ENCODE measurements around the gene ZIC2. TPM values are rescaled to one million over a fixed set of nuclear protein-coding genes. Genes with fewer than 3 reads are reported as not detected.

ZIC2 gene
- total and polyA plus RNA-seq, 12 donors: not detected

DNA sequence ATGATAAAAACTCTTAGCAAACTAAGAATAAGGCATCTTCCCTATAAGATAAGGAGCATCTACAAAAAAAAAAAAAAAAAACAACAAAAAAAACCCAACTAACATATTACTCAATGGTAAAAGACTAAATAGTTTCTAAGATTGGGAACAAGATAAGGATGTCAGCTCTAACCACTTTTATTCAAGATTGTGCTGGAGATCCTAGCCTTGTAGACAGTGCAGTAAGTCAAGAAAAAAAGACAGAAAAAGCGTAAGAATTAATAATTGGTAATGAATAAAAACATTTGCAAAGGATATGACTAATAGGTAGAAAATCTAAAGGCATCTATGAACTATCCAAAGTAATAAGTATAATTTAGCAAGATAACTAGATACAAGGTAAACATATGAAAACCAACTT lies 33.0 kb downstream of the ZIC2 start:
- Histone ChIP-seq H3K27ac (no peak overlapping the region), H3K4me3 (no peak overlapping the region), H3K27me3 (peaks cover 0 to 54% (median 24%) of the 10 kb centered on the region in 7 donors), H3K36me3 (no peaks in the 10 kb centered on the region), H3K9me3 (no peaks in the 10 kb centered on the region), H3K4me1 (no peaks in the 10 kb centered on the region)
- WGBS, 2 donors: 91 to 92% methylated on average over 1 of the region's 1 CpG
- no peak for DNase-seq
- TF ChIP-seq, protein P1, sequence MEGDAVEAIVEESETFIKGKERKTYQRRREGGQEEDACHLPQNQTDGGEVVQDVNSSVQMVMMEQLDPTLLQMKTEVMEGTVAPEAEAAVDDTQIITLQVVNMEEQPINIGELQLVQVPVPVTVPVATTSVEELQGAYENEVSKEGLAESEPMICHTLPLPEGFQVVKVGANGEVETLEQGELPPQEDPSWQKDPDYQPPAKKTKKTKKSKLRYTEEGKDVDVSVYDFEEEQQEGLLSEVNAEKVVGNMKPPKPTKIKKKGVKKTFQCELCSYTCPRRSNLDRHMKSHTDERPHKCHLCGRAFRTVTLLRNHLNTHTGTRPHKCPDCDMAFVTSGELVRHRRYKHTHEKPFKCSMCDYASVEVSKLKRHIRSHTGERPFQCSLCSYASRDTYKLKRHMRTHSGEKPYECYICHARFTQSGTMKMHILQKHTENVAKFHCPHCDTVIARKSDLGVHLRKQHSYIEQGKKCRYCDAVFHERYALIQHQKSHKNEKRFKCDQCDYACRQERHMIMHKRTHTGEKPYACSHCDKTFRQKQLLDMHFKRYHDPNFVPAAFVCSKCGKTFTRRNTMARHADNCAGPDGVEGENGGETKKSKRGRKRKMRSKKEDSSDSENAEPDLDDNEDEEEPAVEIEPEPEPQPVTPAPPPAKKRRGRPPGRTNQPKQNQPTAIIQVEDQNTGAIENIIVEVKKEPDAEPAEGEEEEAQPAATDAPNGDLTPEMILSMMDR (IDR thresholded peaks at IDR 0.05): no peak
- ATAC-seq: no peak
- intact Hi-C loops (cut with DNase I): no loop called here

DNA sequence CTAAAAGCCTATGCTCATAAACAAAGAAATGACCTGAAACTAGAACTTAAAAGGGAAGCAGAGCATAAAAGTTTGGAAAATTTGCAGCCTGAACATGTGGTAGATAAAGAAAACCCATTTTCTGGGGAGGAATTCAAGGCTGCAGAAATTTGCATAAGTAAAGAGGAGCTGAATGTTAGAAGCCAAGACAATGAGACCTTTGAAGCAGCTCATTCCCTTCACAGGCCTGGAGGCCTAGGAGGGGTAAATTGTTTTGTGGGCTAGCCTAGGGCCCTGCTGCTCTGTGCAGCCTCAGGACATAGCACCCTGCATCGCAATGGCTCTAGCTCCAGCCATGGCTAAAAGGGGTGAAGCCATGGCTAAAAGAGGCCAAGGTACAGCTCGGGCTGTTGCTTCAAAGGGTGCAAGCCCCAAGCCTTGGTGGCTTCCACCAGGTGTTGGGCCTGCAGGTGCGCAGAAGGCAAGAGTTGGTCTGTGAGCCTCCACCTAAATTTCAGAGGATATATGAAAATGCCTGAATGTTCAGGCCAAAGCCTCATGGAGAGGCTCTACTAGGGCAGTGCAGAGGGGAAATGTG lies 38.3 kb downstream of the ZIC2 start:
- Histone ChIP-seq H3K27ac (no peak overlapping the region), H3K4me1 (no peaks in the 10 kb centered on the region), H3K4me3 (no peak overlapping the region), H3K9me3 (no peaks in the 10 kb centered on the region), H3K36me3 (no peaks in the 10 kb centered on the region), H3K27me3 (peaks cover 0 to 18% (median 3%) of the 10 kb centered on the region in 7 donors)
- TF ChIP-seq, protein P1 (IDR thresholded peaks at IDR 0.05): no peak
- WGBS, 2 donors: 93 to 94% methylated on average over 3 of the region's 3 CpGs
- DNase-seq: no peak
- intact Hi-C loops (cut with DNase I): no loop called here
- no peak for ATAC-seq

DNA sequence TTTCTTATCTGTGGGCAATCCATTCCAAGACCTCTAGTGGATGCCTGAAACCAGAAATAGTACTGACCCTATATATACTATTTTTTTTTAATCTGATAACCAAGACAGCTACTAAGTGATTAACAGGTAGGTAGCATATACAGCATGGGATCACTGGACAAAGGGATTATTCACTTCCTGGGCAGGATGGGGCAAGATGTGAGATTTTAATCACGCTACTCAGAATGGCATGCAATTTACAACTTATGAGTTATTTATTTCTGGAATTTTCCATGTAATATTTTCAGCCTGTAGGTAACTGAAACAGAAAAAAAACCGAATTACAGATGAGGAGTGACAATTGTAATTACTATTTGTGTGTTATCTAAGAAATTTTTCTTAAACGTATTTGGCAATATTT lies 41.2 kb downstream of the ZIC2 start:
- DNase-seq (no peak), ATAC-seq (no peak)
- Histone ChIP-seq H3K36me3 (no peaks in the 10 kb centered on the region), H3K4me1 (no peaks in the 10 kb centered on the region), H3K4me3 (no peak overlapping the region), H3K27ac (no peak overlapping the region), H3K9me3 (no peaks in the 10 kb centered on the region), H3K27me3 (peaks cover 0 to 10% (median 0%) of the 10 kb centered on the region in 7 donors)
- intact Hi-C loops (cut with DNase I): no loop called here
- WGBS, 2 donors: 87% methylated on average over 3 of the region's 3 CpGs
- TF ChIP-seq, protein P1 (IDR thresholded peaks at IDR 0.05): no peak

GRCh38 chr13:100024023-100024422 lies 42.4 kb downstream of the ZIC2 start:
- no peak overlapping the region for H3K4me3 ChIP-seq
- intact Hi-C loops (cut with DNase I): no loop called here
- no peak overlapping the region for H3K27ac ChIP-seq
- peaks cover 0 to 10% (median 0%) of the 10 kb centered on the region in 7 donors for H3K27me3 ChIP-seq
- no peaks in the 10 kb centered on the region for H3K4me1 ChIP-seq
- no peaks in the 10 kb centered on the region for H3K36me3 ChIP-seq
- no peak for DNase-seq
- WGBS, 2 donors: 78 to 82% methylated on average over 2 of the region's 2 CpGs
- ATAC-seq: no peak
- H3K9me3 ChIP-seq: no peaks in the 10 kb centered on the region
- TF ChIP-seq, protein P1 (IDR thresholded peaks at IDR 0.05): no peak
